D721Med (cell line): ENCODE measurements around the gene SAMD4A.

ENCODE experiments used
- DNase-seq: peaks from one replicate; pipeline ENCODE4 v3.0.0; 2011; ENCODE audit warnings: low spot score; ENCODE audit not compliant: insufficient read length
- FAIRE-seq: peaks from 2 replicates; lab custom pipeline; 2011; peaks lifted over from hg19 to GRCh38; lab: Jason Lieb, UNC
- TF ChIP-seq, protein P1 (sequence below): IDR thresholded peaks from 2 replicates; pipeline ENCODE4 v1.5.1; 2012; ENCODE audit warnings: mild to moderate bottlenecking, control low read depth; ENCODE audit not compliant: insufficient read depth; ENCODE audit errors: missing control alignments

Gene SAMD4A

DNA sequence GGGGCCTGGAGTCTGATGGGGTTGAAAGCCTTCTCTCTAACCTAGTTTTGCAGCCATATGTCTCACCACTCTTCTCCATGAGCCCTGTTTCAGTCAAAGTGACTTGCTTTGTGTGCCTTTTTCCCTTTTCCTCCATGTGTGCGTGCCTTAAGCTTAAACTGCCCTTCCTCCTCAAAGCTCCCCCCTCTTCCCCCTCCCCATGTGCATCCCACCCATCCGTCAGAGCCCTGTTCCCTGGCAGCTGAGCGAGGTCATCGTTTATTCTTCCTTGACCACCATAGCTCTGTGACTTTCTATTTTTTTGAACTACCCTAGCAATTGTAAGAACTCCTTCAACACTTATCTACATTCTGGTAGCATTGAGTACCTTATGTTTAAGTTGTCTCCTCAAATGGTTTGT is 24.9 kb downstream of the SAMD4A start:
- TF ChIP-seq, protein P1, sequence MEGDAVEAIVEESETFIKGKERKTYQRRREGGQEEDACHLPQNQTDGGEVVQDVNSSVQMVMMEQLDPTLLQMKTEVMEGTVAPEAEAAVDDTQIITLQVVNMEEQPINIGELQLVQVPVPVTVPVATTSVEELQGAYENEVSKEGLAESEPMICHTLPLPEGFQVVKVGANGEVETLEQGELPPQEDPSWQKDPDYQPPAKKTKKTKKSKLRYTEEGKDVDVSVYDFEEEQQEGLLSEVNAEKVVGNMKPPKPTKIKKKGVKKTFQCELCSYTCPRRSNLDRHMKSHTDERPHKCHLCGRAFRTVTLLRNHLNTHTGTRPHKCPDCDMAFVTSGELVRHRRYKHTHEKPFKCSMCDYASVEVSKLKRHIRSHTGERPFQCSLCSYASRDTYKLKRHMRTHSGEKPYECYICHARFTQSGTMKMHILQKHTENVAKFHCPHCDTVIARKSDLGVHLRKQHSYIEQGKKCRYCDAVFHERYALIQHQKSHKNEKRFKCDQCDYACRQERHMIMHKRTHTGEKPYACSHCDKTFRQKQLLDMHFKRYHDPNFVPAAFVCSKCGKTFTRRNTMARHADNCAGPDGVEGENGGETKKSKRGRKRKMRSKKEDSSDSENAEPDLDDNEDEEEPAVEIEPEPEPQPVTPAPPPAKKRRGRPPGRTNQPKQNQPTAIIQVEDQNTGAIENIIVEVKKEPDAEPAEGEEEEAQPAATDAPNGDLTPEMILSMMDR = no peak
- DNase-seq = no peak
- FAIRE-seq = no peak

DNA sequence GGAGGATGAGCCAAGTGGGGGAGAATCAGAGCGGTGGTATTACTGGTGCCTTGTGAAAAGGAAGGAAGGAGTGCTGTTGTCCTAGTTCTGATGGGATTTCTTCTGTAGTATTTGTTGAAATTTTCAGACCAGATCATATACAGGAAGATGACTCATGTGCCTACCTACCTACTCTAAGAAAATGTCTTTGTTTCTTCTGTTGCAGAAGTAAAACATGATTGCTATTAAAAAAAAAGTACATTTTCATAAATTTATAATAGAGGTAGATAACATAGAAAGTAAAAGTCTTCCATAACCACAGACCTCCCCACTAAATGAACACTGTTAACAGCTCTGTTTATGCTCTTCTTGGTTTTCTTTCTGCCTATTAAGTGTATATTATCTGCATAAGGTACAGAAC is 26.9 kb downstream of the SAMD4A start:
- FAIRE-seq (no peak), DNase-seq (no peak)
- TF ChIP-seq, protein P1 = no peak

DNA sequence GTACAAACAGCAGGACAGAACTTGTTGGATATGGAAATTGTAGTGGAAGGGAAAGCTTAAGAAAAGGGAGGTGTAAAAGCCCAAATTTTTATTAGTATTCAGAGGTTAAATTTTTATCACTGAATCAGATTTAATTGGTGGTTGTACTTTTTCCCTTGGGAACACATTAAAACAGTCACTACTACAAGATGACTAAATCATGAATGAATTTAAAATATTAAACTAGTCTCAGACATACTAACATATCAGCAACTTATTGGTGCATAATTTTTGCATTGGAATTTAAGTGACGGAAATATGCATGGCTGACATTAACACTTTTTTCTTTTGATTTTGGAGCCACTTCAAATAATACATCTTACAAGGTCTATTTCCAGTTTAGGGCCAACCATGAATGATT is 27.6 kb downstream of the SAMD4A start:
- FAIRE-seq (no peak), DNase-seq (no peak)
- TF ChIP-seq, protein P1 = no peak

DNA sequence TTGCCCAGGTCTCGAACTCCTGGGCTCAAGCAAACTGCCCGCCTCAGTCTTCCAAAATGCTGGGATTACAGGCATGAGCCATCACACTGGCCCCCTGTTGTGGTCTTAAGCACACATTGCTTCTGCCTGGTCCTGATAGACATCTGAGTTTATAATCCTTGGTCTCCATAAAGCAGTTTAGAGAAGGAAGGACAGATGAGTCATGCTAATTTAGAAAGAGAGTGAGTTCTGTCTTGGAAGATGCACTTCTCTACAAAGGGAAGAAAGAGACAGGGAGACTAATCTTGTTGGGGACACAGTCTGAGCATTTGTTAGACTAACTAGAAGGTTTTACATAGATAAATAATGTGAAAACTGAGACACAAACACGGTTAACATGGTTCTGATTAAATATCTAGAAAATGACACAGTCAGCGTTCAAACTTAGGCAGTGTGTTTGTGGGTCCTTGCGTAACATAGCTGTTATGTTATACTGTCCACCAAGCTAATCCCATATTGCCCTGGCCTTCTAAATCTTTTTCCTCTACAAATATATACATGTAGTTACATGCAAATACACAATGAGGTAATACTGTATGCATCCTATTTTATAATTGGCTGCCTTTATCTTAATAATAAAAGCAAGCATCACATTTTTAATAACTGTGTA is 31.0 kb downstream of the SAMD4A start:
- no peak for DNase-seq
- TF ChIP-seq, protein P1 = no peak
- FAIRE-seq = no peak

DNA sequence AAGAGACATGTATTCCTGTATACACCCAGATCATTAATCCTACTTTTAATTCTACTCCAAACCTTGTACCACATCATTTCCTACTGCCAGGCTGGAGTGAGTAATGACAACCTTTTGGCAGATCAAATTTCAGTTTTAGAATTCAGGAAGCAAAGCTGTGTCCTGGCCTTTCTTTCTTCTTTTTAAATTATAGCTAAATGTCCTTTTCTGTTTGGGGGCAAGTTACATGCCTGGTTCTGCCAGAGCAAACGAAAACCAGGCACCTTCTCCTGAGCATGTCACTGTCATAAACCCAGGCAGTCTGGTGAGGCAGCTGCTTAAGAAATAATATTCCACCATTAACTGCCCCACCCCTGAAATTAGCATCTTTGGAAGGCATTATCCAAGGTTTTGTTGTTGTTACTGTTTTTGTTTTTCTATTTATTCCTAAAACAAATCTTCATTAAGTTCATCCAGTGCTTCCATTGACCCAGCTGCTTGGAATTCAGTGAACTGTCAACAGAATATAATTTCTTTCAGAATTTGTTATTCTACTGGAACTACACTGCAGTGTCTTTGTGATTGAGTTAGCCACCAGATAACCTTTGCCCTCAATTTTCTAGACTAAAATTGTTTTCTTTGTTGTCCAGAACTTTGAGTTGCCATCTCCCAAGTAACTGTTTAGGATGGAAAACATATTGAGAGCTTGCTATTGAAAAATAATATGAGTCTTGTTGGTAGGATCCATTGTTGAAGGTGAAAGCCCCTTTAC is 33.2 kb downstream of the SAMD4A start:
- TF ChIP-seq, protein P1 = no peak
- DNase-seq = no peak
- no peak for FAIRE-seq

DNA sequence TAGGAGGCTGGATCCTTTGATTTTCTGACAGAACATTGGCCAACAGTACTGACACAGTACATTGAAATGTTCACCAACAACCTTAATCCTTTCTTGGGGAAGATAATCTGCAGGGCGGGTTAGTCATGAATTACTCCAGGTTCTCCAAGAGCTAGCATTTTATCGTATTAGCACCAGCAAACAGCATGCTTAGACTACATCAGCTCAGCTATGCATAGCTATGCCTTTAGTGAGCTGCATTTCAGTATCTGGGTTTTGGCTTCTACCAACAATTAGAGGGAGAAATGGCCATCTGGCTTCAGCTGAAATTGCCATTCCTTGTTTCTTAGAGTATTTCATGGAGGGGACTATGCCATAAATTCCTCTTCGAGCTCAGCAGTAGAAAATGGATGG is 33.8 kb downstream of the SAMD4A start:
- FAIRE-seq (no peak), DNase-seq (no peak)
- TF ChIP-seq, protein P1 = no peak

DNA sequence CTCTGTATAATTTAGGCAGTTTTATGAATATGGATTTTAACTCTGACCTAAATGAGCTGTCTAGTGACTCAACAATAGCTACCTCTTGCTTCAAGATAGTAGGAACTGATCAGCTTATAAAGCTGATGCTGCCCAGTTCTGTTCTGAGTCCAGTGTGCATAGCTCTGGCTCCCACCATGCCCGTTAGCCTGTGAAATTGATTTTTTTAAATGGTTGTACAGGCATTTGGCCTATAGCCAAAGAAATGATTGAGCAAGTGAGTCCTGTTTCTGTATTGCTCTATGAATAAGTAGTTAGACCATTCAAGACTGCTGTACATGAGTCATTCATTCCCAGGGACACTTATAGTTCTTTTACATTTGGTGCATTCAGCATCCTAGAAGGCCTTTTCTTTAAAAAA is 36.4 kb downstream of the SAMD4A start:
- TF ChIP-seq, protein P1 = no peak
- FAIRE-seq (no peak), DNase-seq (no peak)
